Peyer's patch (tissue), 4 donors: ENCODE data around the gene TRRAP.

Experiments
- POLR2A ChIP-seq, 2 donors: fragments of 450-650 bp; IDR thresholded peaks; one replicate each; pipeline ENCODE4 v1.5.1; 2017; ENCODE audit warnings: antibody characterized with exemption in 2 of 2, mild to moderate bottlenecking in 2 of 2, moderate library complexity in 2 of 2
- TF ChIP-seq, protein P1 (sequence below), 6 experiments: fragments of 450-650 bp in 4 of 6; fragments of 200-600 bp in 2 of 6; sonication (generic) in 1 of 6; IDR thresholded peaks; one replicate each; pipeline ENCODE4 v1.5.1; 2017 to 2019; ENCODE audit warnings: antibody characterized with exemption in 6 of 6, mild to moderate bottlenecking in 3 of 6, moderate library complexity in 1 of 6

DNA sequence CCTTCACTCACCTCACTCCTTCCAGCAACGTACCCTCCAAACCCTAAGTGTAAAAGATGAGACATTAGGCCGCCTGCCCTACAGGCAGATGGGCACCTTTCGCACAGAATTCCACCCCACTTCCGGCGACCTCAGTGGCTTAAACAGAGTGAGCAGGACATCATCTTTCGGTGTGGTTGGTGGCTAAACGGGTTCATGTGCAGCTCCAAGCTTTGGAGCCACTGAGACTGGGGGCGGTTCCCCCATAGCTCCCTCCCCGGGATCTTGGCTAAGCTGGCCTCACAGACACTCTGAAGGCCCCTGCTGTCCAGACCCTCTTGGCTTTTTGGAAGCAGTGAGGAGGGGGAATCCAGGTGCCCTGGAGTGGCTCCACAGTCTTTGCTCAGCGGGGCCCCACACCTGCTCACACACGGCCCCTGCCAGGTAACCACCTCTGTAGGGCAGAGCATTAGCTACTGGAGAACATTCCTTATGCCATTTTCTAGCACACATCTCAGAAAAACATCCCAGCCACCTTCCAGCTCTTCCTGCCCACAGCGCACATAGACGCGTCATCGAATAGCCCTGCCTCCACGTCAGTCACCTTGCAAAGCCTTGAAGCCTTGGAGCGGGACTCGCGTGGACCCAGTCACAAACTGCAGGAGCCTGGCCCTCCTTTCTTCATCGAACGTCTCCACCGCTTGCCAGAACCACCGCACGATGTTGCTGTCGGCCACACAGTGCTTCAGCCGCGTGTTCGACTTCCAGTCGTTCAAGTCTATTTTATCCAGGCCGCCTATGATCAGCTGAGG, 156.8 kb downstream of the TRRAP start:
- TF ChIP-seq, protein P1, sequence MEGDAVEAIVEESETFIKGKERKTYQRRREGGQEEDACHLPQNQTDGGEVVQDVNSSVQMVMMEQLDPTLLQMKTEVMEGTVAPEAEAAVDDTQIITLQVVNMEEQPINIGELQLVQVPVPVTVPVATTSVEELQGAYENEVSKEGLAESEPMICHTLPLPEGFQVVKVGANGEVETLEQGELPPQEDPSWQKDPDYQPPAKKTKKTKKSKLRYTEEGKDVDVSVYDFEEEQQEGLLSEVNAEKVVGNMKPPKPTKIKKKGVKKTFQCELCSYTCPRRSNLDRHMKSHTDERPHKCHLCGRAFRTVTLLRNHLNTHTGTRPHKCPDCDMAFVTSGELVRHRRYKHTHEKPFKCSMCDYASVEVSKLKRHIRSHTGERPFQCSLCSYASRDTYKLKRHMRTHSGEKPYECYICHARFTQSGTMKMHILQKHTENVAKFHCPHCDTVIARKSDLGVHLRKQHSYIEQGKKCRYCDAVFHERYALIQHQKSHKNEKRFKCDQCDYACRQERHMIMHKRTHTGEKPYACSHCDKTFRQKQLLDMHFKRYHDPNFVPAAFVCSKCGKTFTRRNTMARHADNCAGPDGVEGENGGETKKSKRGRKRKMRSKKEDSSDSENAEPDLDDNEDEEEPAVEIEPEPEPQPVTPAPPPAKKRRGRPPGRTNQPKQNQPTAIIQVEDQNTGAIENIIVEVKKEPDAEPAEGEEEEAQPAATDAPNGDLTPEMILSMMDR (IDR thresholded peaks at IDR 0.05): no peak
- TF ChIP-seq POLR2A (IDR thresholded peaks at IDR 0.05): no peak
